ENCODE measurements around the gene AFTPH.
"Not testable (repeated sequence)": the region's sequence is repeated elsewhere in the genome, so short reads cannot be mapped to it uniquely, and the experiment has no call there.

AFTPH gene

DNA sequence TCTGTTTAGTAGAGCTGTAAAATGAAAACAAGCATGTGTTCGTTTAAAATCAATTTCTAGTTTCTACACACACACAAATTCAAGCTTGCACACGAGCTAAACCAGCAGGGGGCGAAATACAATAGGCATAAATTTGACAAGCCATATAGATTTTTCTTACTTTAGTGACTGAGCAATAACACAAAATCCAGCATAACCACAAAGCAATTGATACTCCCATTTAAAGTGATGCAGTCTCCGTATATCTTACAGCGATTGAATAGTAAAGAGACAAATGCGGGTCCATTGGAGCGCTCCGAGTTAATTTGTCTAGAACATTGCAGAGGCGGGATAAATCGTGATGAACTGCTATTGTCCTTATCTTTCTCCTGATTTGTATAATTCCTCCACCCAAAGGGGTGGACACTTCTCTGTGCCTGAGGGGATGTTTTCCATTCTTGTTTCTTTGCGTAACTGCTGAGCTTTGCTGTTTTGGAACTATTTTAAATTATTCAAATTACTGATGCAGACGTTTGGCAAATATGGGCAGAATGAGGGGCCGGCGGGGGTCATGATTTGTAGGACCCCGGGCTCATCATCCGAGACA is 1.2 kb upstream of the AFTPH start:
- peak overlapping the region; percentile 98 for H3K4me2 ChIP-seq (ENCODE audit: insufficient read depth, low read length)
- H3K9me3 ChIP-seq (ENCODE audit: insufficient read depth, low read length, severe bottlenecking): no peaks in the 10 kb centered on the region
- H3K4me1 ChIP-seq (ENCODE audit: insufficient read depth, low read length): peaks cover 34% of the 10 kb centered on the region
- no peaks in the 10 kb centered on the region for H3K36me3 ChIP-seq (ENCODE audit: insufficient read depth, low read length)
- H3K27ac ChIP-seq (ENCODE audit: low read length): peak overlapping the region; percentile 34; the same call in 1 of the 2 replicates
- ATAC-seq (ENCODE audit: insufficient read depth, low read depth) (no peak), DNase-seq (peak; percentile 72)
- H3K9ac ChIP-seq (ENCODE audit: low read depth, low read length): peak overlapping the region; percentile 78
- TF ChIP-seq EZH2 (IDR thresholded peaks at IDR 0.05; ENCODE audit: borderline replicate concordance, low read depth, low read length, severe bottlenecking): no peak
- TF ChIP-seq, protein P1, sequence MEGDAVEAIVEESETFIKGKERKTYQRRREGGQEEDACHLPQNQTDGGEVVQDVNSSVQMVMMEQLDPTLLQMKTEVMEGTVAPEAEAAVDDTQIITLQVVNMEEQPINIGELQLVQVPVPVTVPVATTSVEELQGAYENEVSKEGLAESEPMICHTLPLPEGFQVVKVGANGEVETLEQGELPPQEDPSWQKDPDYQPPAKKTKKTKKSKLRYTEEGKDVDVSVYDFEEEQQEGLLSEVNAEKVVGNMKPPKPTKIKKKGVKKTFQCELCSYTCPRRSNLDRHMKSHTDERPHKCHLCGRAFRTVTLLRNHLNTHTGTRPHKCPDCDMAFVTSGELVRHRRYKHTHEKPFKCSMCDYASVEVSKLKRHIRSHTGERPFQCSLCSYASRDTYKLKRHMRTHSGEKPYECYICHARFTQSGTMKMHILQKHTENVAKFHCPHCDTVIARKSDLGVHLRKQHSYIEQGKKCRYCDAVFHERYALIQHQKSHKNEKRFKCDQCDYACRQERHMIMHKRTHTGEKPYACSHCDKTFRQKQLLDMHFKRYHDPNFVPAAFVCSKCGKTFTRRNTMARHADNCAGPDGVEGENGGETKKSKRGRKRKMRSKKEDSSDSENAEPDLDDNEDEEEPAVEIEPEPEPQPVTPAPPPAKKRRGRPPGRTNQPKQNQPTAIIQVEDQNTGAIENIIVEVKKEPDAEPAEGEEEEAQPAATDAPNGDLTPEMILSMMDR (IDR thresholded peaks at IDR 0.05; ENCODE audit: borderline replicate concordance, extremely low read depth, low read length, poor library complexity, severe bottlenecking): peak; percentile 93
- peak overlapping the region; percentile 91 for H2AFZ ChIP-seq (ENCODE audit: low read depth, low read length)
- H3K4me3 ChIP-seq (ENCODE audit: low read depth in 1 of 2, low read length in 2 of 2): peak overlapping the region; percentile 69 to 92; a peak in 3 of 4 replicates
- no peaks in the 10 kb centered on the region for H3K27me3 ChIP-seq (ENCODE audit: insufficient read depth, low read length, poor library complexity)
- H4K20me1 ChIP-seq (ENCODE audit: insufficient read depth, low read length): peaks cover 8% of the 10 kb centered on the region; the same call in 1 of the 2 replicates
- peaks cover 33% of the 10 kb centered on the region for H3K79me2 ChIP-seq (ENCODE audit: insufficient read depth, low read length)

DNA sequence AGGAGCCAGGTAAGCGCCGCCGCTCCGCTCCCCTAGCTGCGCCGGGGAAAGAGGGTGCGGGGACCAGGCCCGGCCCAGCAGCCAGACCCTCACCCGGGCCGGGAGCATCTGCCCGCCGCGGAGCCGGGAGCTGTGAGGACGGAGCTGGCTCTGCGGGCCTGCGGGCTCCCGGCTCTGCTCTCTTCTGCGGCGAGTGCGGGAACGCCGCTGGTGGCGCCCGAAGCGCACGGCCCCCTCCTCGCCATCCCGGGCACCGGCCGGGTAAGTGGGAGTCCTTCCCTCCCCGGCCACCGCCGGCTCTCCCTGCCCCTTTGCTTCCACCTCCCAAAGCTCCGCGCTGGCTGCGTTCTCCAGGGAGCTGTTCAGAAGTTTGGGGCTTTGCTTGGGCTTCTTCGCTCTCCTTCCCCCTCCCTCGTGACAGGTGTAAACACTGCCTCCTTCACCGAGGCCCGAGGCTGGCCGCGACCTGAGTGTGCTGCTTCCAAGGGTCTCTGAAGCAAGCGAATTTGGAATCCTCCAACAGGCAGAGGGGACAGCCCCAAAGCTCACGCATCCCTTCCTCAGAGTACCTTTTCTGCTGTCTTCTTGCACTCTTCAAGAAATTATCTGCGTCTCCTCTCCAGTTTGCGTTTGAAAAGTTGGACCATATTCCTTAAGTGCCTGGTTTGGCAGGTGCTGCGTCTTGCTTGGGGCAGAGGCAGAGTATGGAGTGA is 632 bp downstream of the AFTPH start:
- H3K27ac ChIP-seq (ENCODE audit: low read length): peak overlapping the region; percentile 63
- H3K9me3 ChIP-seq (ENCODE audit: insufficient read depth, low read length, severe bottlenecking): no peaks in the 10 kb centered on the region
- H3K4me2 ChIP-seq (ENCODE audit: insufficient read depth, low read length): peak overlapping the region; percentile 98
- peak overlapping the region; percentile 78 for H3K9ac ChIP-seq (ENCODE audit: low read depth, low read length)
- ATAC-seq (ENCODE audit: insufficient read depth, low read depth) (peak; percentile 34), DNase-seq (peak; percentile 43)
- no peaks in the 10 kb centered on the region for H3K36me3 ChIP-seq (ENCODE audit: insufficient read depth, low read length)
- TF ChIP-seq, protein P1 (IDR thresholded peaks at IDR 0.05; ENCODE audit: borderline replicate concordance, extremely low read depth, low read length, poor library complexity, severe bottlenecking): peak; percentile 4
- no peak for TF ChIP-seq EZH2 (IDR thresholded peaks at IDR 0.05; ENCODE audit: borderline replicate concordance, low read depth, low read length, severe bottlenecking)
- H3K79me2 ChIP-seq (ENCODE audit: insufficient read depth, low read length): peaks cover 51% of the 10 kb centered on the region
- H2AFZ ChIP-seq (ENCODE audit: low read depth, low read length): peak overlapping the region; percentile 67
- peaks cover 8% of the 10 kb centered on the region; the same call in 1 of the 2 replicates for H4K20me1 ChIP-seq (ENCODE audit: insufficient read depth, low read length)
- H3K4me1 ChIP-seq (ENCODE audit: insufficient read depth, low read length): peaks cover 38% of the 10 kb centered on the region
- H3K27me3 ChIP-seq (ENCODE audit: insufficient read depth, low read length, poor library complexity): no peaks in the 10 kb centered on the region
- H3K4me3 ChIP-seq (ENCODE audit: low read depth in 1 of 2, low read length in 2 of 2): peak overlapping the region; percentile 92 to 93

DNA sequence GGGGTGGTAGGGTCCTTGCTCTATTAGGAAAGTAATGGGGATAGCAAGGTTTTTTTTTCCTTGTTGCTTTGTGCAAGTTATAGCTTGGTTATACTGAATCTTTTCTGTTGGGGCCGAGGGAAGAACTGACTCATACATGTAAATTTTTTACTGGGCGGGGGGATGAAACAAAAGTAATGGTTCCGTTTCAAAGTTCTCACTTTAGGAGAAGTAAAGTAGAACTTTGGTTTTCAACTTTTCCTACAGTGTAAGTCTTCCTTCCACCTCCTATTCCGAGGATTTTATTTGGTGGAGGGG is 1.1 kb downstream of the AFTPH start:
- DNase-seq: no peak

DNA sequence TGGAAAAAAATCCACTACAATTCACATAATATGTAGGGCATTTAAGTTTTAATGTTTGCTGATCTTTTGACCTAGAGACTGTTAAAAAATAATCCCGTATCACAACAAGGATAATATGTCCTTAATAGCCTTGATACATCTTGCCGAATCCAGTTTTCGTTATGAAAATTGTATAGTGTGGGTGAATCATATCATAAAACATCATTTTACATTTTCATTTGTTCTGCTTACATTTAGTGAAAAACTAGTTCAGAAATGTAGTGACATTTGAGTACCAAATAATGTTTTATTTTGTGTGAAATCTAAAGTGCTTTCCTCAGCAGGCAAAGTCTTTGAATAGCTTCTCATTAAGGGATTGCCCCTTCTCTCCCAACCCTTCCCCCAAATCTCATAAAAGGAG is 1.9 kb downstream of the AFTPH start:
- Histone ChIP-seq H3K79me2 (ENCODE audit: insufficient read depth, low read length) (peaks cover 62% of the 10 kb centered on the region), H3K4me3 (ENCODE audit: low read depth in 1 of 2, low read length in 2 of 2) (peak overlapping the region in 1 of 2 experiments; percentile 92; a peak in 1 of 4 replicates), H3K4me1 (ENCODE audit: insufficient read depth, low read length) (peaks cover 38% of the 10 kb centered on the region), H3K9me3 (ENCODE audit: insufficient read depth, low read length, severe bottlenecking) (no peaks in the 10 kb centered on the region), H4K20me1 (ENCODE audit: insufficient read depth, low read length) (peaks cover 8% of the 10 kb centered on the region; the same call in 1 of the 2 replicates), H3K4me2 (ENCODE audit: insufficient read depth, low read length) (peak overlapping the region; percentile 98), H3K27me3 (ENCODE audit: insufficient read depth, low read length, poor library complexity) (no peaks in the 10 kb centered on the region), H3K27ac (ENCODE audit: low read length) (no peak overlapping the region), H2AFZ (ENCODE audit: low read depth, low read length) (no peak overlapping the region), H3K9ac (ENCODE audit: low read depth, low read length) (no peak overlapping the region; the same call in 1 of the 2 replicates), H3K36me3 (ENCODE audit: insufficient read depth, low read length) (no peaks in the 10 kb centered on the region)
- DNase-seq: no peak
- no peak for TF ChIP-seq EZH2 (IDR thresholded peaks at IDR 0.05; ENCODE audit: borderline replicate concordance, low read depth, low read length, severe bottlenecking)
- TF ChIP-seq, protein P1 (IDR thresholded peaks at IDR 0.05; ENCODE audit: borderline replicate concordance, extremely low read depth, low read length, poor library complexity, severe bottlenecking): no peak
- no peak for ATAC-seq (ENCODE audit: insufficient read depth, low read depth)

More for the DNA sequence above, 1.1 kb downstream of the AFTPH start:
- no peak for TF ChIP-seq EZH2 (IDR thresholded peaks at IDR 0.05; ENCODE audit: borderline replicate concordance, low read depth, low read length, severe bottlenecking)
- no peak for ATAC-seq (ENCODE audit: insufficient read depth, low read depth)
- Histone ChIP-seq H3K4me1 (ENCODE audit: insufficient read depth, low read length) (peaks cover 38% of the 10 kb centered on the region), H3K9ac (ENCODE audit: low read depth, low read length) (peak overlapping the region; percentile 78), H3K27ac (ENCODE audit: low read length) (peak overlapping the region; percentile 63), H3K4me3 (ENCODE audit: low read depth in 1 of 2, low read length in 2 of 2) (peak overlapping the region; percentile 92 to 93), H3K27me3 (ENCODE audit: insufficient read depth, low read length, poor library complexity) (no peaks in the 10 kb centered on the region), H3K9me3 (ENCODE audit: insufficient read depth, low read length, severe bottlenecking) (no peaks in the 10 kb centered on the region), H3K36me3 (ENCODE audit: insufficient read depth, low read length) (no peaks in the 10 kb centered on the region), H2AFZ (ENCODE audit: low read depth, low read length) (peak overlapping the region; percentile 67), H4K20me1 (ENCODE audit: insufficient read depth, low read length) (peaks cover 8% of the 10 kb centered on the region; the same call in 1 of the 2 replicates), H3K4me2 (ENCODE audit: insufficient read depth, low read length) (peak overlapping the region; percentile 98), H3K79me2 (ENCODE audit: insufficient read depth, low read length) (peaks cover 56% of the 10 kb centered on the region)

DNA sequence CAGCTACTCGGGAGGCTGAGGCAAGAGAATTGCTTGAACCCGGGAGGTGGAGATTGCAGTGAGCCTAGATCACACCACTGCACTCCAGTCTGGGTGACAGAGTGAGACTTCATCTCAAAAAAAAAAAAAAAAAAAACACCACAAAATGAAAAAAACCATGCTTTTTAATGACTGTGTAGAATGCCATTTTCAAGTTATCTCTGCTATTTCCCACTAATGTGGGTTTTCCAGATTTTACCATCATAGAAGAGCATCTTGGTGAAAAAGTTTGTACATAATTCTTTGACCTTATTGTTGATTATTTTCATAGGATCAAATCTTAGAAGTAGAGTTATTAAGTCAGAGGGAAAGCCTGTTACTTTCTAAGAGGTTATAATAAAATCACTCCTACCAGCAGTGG is 6.8 kb downstream of the AFTPH start:
- not testable (repeated sequence) for H3K36me3 ChIP-seq (ENCODE audit: insufficient read depth, low read length); H3K9me3 ChIP-seq (ENCODE audit: insufficient read depth, low read length, severe bottlenecking); H3K4me2 ChIP-seq (ENCODE audit: insufficient read depth, low read length); ATAC-seq (ENCODE audit: insufficient read depth, low read depth); H2AFZ ChIP-seq (ENCODE audit: low read depth, low read length); H3K4me3 ChIP-seq (ENCODE audit: low read depth in 1 of 2, low read length in 2 of 2); DNase-seq; H3K9ac ChIP-seq (ENCODE audit: low read depth, low read length); H3K27ac ChIP-seq (ENCODE audit: low read length); H3K27me3 ChIP-seq (ENCODE audit: insufficient read depth, low read length, poor library complexity)
- H4K20me1 ChIP-seq (ENCODE audit: insufficient read depth, low read length): peaks cover 15% of the 10 kb centered on the region; the same call in 1 of the 2 replicates
- H3K79me2 ChIP-seq (ENCODE audit: insufficient read depth, low read length): peaks cover 77% of the 10 kb centered on the region
- H3K4me1 ChIP-seq (ENCODE audit: insufficient read depth, low read length): peaks cover 14% of the 10 kb centered on the region

Data from DND-41 (cell line).